Gastrocnemius medialis (tissue), 4 donors: ENCODE measurements around the gene IKZF3.

Experiments used
- POLR2A ChIP-seq, 2 donors: fragments of 450-650 bp; IDR thresholded peaks; one replicate each; pipeline ENCODE4 v1.6.1; 2017; ENCODE audit warnings: antibody characterized with exemption in 2 of 2, mild to moderate bottlenecking in 2 of 2, moderate library complexity in 2 of 2
- TF ChIP-seq, protein P1 (sequence below), 5 experiments: fragments of 450-650 bp in 3 of 5; fragments of 200-600 bp in 2 of 5; sonication (generic) in 2 of 5; IDR thresholded peaks in 4 of 5; conservative IDR thresholded peaks in 1 of 5; 1 replicate in 4 of 5; 2 replicates in 1 of 5; pipeline ENCODE4 v1.5.1; 2016 to 2019; ENCODE audit warnings: antibody characterized with exemption in 5 of 5, mild to moderate bottlenecking in 3 of 5, moderate library complexity in 3 of 5

DNA sequence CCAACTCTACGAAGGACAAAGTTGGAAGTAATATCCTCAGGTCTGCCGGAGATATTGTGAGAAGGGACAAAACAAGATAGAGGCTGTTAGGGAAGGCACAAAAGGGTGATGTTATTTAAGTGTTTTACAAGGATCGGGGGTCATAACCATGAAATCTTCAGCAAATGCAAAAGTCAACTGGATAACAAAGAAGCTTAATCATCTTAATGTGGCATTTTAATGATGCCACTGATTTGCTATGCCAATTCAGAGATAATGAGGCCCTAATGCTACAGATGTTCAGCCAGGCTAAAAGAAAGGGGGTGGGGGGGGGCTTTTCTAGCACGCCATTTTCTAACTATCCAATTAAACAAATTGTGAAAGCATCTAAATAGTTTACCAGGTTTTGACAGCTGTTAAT lies 63.1 kb downstream of the IKZF3 start:
- TF ChIP-seq, protein P1, sequence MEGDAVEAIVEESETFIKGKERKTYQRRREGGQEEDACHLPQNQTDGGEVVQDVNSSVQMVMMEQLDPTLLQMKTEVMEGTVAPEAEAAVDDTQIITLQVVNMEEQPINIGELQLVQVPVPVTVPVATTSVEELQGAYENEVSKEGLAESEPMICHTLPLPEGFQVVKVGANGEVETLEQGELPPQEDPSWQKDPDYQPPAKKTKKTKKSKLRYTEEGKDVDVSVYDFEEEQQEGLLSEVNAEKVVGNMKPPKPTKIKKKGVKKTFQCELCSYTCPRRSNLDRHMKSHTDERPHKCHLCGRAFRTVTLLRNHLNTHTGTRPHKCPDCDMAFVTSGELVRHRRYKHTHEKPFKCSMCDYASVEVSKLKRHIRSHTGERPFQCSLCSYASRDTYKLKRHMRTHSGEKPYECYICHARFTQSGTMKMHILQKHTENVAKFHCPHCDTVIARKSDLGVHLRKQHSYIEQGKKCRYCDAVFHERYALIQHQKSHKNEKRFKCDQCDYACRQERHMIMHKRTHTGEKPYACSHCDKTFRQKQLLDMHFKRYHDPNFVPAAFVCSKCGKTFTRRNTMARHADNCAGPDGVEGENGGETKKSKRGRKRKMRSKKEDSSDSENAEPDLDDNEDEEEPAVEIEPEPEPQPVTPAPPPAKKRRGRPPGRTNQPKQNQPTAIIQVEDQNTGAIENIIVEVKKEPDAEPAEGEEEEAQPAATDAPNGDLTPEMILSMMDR (IDR thresholded peaks at IDR 0.05 in 4 of 5, conservative IDR thresholded peaks at IDR 0.05 in 1 of 5): no peak
- no peak for TF ChIP-seq POLR2A (IDR thresholded peaks at IDR 0.05)
